PC-9 (cell line): ENCODE measurements around the gene NKAIN2.

Experiments
- CTCF ChIP-seq: fragments of 200-600 bp; sonication (generic); conservative IDR thresholded peaks from 2 replicates; pipeline ENCODE4 v1.6.1; 2017; ENCODE audit warnings: mixed run types, antibody characterized with exemption, mild to moderate bottlenecking, moderate library complexity
- EZH2 ChIP-seq: fragments of 200-600 bp; sonication (generic); IDR thresholded peaks from 2 replicates; pipeline ENCODE4 v1.8.0; 2017; ENCODE audit warnings: antibody characterized with exemption, low read depth

DNA sequence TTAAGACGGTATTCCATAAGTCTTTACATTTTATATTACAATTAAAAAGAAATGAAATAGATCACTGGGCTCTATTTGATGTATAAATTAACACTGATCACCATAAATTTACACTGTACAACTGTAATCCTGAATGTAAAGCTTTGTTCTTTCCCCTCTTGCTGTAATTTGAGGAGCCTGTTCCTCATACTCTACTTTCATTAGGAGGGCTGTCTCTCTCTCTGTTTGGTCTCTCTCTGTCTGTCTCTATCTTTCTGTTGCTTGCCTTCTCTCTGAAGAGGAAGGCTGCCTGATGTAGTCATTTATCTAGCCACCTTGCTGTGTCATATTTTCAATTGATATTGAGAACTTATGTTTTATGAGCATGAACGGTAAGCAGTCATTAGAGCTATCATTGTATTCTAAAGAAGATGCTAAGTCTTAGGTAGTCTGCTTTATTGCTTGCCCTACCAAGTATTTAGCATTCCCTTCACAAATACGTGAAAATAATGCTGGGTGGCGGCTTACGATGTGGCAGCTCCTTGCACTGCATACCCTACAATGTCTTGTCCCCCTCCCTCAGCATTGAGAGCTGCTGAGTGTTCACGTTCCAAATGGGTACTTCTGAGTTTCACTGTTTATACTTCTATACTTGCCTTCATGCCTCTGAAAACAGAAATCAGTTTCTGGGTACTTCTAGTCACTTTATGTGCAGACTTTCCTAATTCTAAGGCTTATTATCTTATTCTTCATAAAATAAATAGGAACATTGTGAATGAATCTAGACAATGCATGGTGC is 205.5 kb downstream of the NKAIN2 start:
- TF ChIP-seq CTCF (no peak), EZH2 (no peak)
